GM12878 (cell line): ENCODE data around the gene GTF2B.

ENCODE experiments used
- SP1 ChIP-seq: IDR thresholded peaks from one replicate; pipeline ENCODE4 v1.6.1; 2011; ENCODE audit warnings: low read depth, low read length
- ZNF274 ChIP-seq: IDR thresholded peaks from one replicate; pipeline ENCODE4 v1.8.0; 2011; ENCODE audit not compliant: insufficient read length, insufficient read depth

DNA sequence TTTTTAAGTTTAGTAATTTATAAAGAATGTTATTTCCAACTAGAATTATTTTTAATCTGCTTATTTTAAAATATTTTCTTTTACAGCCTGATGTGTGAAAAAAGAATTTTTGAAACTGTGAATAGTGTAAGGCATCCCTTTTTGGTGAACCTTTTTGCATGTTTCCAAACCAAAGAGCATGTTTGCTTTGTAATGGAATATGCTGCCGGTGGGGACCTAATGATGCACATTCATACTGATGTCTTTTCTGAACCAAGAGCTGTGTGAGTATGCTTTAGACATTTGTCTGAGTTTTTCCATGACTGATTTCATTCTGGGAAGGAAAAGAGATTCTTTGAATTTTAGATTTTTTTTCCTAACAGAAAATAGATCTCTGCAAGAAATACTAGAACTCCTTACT, 77.9 kb downstream of the GTF2B start:
- no peak for TF ChIP-seq SP1
- no peak for TF ChIP-seq ZNF274
